Measurements from ENCODE around the gene SACM1L.
"Not testable (repeated sequence)": the region's sequence is repeated elsewhere in the genome, so short reads cannot be mapped to it uniquely, and the experiment has no call there.

SACM1L gene

DNA sequence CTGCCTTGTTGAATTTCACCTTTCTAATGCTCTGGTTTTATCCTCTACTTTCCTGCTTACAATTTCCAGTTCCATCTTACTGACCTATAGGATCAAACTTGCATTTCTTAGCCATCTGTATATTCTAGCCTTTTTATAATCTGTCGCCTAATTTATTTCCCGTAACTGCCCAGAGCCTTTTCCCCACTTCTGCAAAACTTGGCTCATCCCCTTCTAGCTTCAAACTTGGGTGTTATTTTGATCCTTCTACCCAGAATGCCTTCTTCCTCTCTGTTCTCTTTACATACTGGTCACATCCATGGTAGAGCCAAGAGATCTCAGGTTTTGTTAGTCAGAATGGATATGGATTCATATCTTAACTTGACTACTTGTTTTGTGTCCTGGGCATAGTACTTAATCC lies 2.6 kb downstream of the SACM1L start:
- Histone ChIP-seq H3K4me1 (peaks cover 14% of the 10 kb centered on the region), H2AFZ (no peak overlapping the region), H3K4me2 (ENCODE audit: low read length) (no peak overlapping the region), H3K36me3 (ENCODE audit: control insufficient read depth, insufficient read depth, low read length) (no peaks in the 10 kb centered on the region), H3K4me3 (ENCODE audit: low read depth, low read length) (no peak overlapping the region), H3K9ac (no peak overlapping the region), H3K79me2 (peaks cover 57% of the 10 kb centered on the region), H3K9me3 (ENCODE audit: control insufficient read depth, low read length) (no peaks in the 10 kb centered on the region), H3K27me3 (ENCODE audit: control insufficient read depth, insufficient read depth, low read length) (no peaks in the 10 kb centered on the region), H3K27ac (no peak overlapping the region)
- no peak for TF ChIP-seq CTCF (IDR thresholded peaks at IDR 0.05)

DNA sequence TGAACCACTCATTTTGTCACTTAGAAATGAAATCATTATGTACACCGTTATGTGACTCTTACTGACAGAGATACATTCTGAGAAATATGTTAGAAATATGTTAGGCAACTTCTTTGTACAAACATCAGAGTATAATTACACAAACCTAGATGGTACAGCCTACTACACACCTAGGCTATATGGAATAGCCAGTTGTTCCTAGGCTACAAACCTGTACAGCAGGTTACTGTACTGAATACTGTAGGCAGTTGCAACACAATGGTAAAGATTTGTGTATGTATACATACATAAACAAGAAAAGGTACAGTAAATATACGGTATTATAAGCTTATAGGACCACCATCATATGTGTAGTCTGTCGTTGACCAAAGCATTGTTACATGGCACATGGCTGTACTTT lies 3.7 kb downstream of the SACM1L start:
- no peaks in the 10 kb centered on the region for H3K36me3 ChIP-seq (ENCODE audit: control insufficient read depth, insufficient read depth, low read length)
- H3K27ac ChIP-seq: no peak overlapping the region
- H3K4me1 ChIP-seq: peaks cover 16% of the 10 kb centered on the region

GRCh38 chr3:45693941-45694521 lies 4.8 kb downstream of the SACM1L start:
- Histone ChIP-seq H3K36me3 (ENCODE audit: control insufficient read depth, insufficient read depth, low read length) (no peaks in the 10 kb centered on the region), H3K4me3 (ENCODE audit: low read depth, low read length) (no peak overlapping the region), H2AFZ (no peak overlapping the region), H3K4me2 (ENCODE audit: low read length) (no peak overlapping the region), H3K9ac (no peak overlapping the region), H3K79me2 (peaks cover 75% of the 10 kb centered on the region), H3K4me1 (peaks cover 16% of the 10 kb centered on the region), H3K27ac (peak overlapping the region; percentile 11), H3K9me3 (ENCODE audit: control insufficient read depth, low read length) (no peaks in the 10 kb centered on the region), H3K27me3 (ENCODE audit: control insufficient read depth, insufficient read depth, low read length) (no peaks in the 10 kb centered on the region)
- no peak for TF ChIP-seq CTCF (IDR thresholded peaks at IDR 0.05)

More for the DNA sequence above, 3.7 kb downstream of the SACM1L start:
- TF ChIP-seq CTCF (IDR thresholded peaks at IDR 0.05): no peak
- Histone ChIP-seq H3K9ac (no peak overlapping the region), H3K27me3 (ENCODE audit: control insufficient read depth, insufficient read depth, low read length) (no peaks in the 10 kb centered on the region), H2AFZ (no peak overlapping the region), H3K4me3 (ENCODE audit: low read depth, low read length) (no peak overlapping the region), H3K79me2 (peaks cover 64% of the 10 kb centered on the region), H3K4me2 (ENCODE audit: low read length) (no peak overlapping the region), H3K9me3 (ENCODE audit: control insufficient read depth, low read length) (no peaks in the 10 kb centered on the region)

GRCh38 chr3:45695166-45695565 lies 6.0 kb downstream of the SACM1L start:
- H3K79me2 ChIP-seq: peaks cover 81% of the 10 kb centered on the region
- not testable (repeated sequence) for H3K27ac ChIP-seq; H3K36me3 ChIP-seq (ENCODE audit: control insufficient read depth, insufficient read depth, low read length); H3K9ac ChIP-seq; H2AFZ ChIP-seq; H3K27me3 ChIP-seq (ENCODE audit: control insufficient read depth, insufficient read depth, low read length); H3K4me3 ChIP-seq (ENCODE audit: low read depth, low read length); H3K4me2 ChIP-seq (ENCODE audit: low read length); H3K9me3 ChIP-seq (ENCODE audit: control insufficient read depth, low read length)
- H3K4me1 ChIP-seq: peaks cover 16% of the 10 kb centered on the region

DNA sequence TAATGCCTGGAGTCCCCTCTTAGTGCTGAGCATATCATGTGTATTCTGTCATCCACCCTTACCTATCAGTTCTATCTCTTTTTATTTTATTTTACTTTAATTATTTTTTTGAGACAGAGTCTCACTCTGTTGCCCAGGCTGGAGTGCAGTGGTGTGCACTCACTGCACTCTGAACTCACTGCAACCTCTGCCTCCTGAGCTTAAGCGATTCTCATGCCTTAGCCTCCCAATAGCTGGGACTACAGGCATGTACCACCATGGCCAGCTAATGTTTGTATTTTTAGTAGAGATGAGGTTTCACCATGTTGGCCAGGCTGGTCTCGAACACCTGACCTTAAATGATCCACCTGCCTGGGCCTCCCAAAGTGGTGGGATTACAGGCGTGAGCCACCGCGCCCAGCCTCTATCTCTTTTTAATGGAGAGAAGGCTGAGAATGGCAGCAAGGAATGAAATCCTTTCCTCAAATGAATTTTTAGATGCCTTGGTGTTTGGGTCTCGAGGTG lies 11.4 kb downstream of the SACM1L start:
- Histone ChIP-seq H3K9me3 (ENCODE audit: control insufficient read depth, low read length) (no peaks in the 10 kb centered on the region), H3K4me1 (peaks cover 2% of the 10 kb centered on the region), H3K27me3 (ENCODE audit: control insufficient read depth, insufficient read depth, low read length) (no peaks in the 10 kb centered on the region), H3K36me3 (ENCODE audit: control insufficient read depth, insufficient read depth, low read length) (no peaks in the 10 kb centered on the region), H3K79me2 (peaks cover 43% of the 10 kb centered on the region), H3K4me3 (ENCODE audit: low read depth, low read length) (no peak overlapping the region), H3K27ac (no peak overlapping the region), H3K4me2 (ENCODE audit: low read length) (no peak overlapping the region), H2AFZ (no peak overlapping the region), H3K9ac (no peak overlapping the region)
- TF ChIP-seq CTCF (IDR thresholded peaks at IDR 0.05): no peak
